Stimulated activated CD4-positive, alpha-beta T cell treated with anti-CD3 and anti-CD28 coated beads, TNF-alpha, amount 100 ng/mL, for 24 hours (primary cell): ENCODE results near the gene FXYD3.

Source experiments
- DNase-seq, 3 experiments: peaks; one replicate each; pipeline ENCODE4 v3.0.0-alpha.2; 2020; ENCODE audit warnings: low read depth in 3 of 3

The FXYD3 gene

GRCh38 chr19:35115177-35115951 lies at the start of gene FXYD3:
Gene FXYD3 (plus strand): TSS chr19:35115823. CDS start chr19:35119377, 3,554 bp downstream.
- no peak for DNase-seq

GRCh38 chr19:35066121-35066520 lies 49.5 kb upstream of the FXYD3 start:
- no peak for DNase-seq

- DNase-seq: peak; percentile 77 to 93 (median 84)
Observed at GRCh38 chr19:35066691-35067563, 48.7 kb upstream of the FXYD3 start.

- no peak for DNase-seq
Observed at GRCh38 chr19:35068941-35069634, 46.5 kb upstream of the FXYD3 start.

GRCh38 chr19:35069696-35070095 lies 45.9 kb upstream of the FXYD3 start:
- no peak for DNase-seq

GRCh38 chr19:35070471-35070870 lies 45.2 kb upstream of the FXYD3 start:
- DNase-seq: no peak

GRCh38 chr19:35073516-35073915 lies 42.1 kb upstream of the FXYD3 start:
- no peak for DNase-seq

GRCh38 chr19:35073941-35074340 lies 41.7 kb upstream of the FXYD3 start:
- no peak for DNase-seq

- DNase-seq: no peak
Observed at GRCh38 chr19:35074426-35075201, 41.0 kb upstream of the FXYD3 start.

GRCh38 chr19:35075202-35076025 lies 40.2 kb upstream of the FXYD3 start:
- no peak for DNase-seq

- no peak for DNase-seq
Observed at GRCh38 chr19:35076026-35076370, 39.6 kb upstream of the FXYD3 start.

GRCh38 chr19:35076657-35077056 lies 39.0 kb upstream of the FXYD3 start:
- DNase-seq: no peak

GRCh38 chr19:35077411-35078223 lies 38.0 kb upstream of the FXYD3 start:
- DNase-seq: no peak

- DNase-seq: no peak
Observed at GRCh38 chr19:35079826-35080225, 35.8 kb upstream of the FXYD3 start.

GRCh38 chr19:35080613-35081170 lies 34.9 kb upstream of the FXYD3 start:
- no peak for DNase-seq

- DNase-seq: no peak
Observed at GRCh38 chr19:35081201-35081600, 34.4 kb upstream of the FXYD3 start.

- no peak for DNase-seq
Observed at GRCh38 chr19:35083691-35084508, 31.7 kb upstream of the FXYD3 start.

GRCh38 chr19:35084509-35084762 lies 31.2 kb upstream of the FXYD3 start:
- no peak for DNase-seq

GRCh38 chr19:35085947-35086346 lies 29.7 kb upstream of the FXYD3 start:
- no peak for DNase-seq
